NT2/D1 (cell line): ENCODE data around the gene CELA3A.

Source experiments
- DNase-seq: peaks from one replicate; pipeline ENCODE4 v3.0.0-alpha.2; 2011; ENCODE audit warnings: low read depth, low spot score
- H3K27me3 ChIP-seq: 2 replicates; pipeline ENCODE4 v1.6.0; 2011; ENCODE audit warnings: mild to moderate bottlenecking; ENCODE audit not compliant: insufficient read length, insufficient read depth
- H3K36me3 ChIP-seq: 2 replicates; pipeline ENCODE4 v1.6.1; 2011; ENCODE audit warnings: mild to moderate bottlenecking, low read length, mixed read lengths; ENCODE audit not compliant: insufficient read depth, insufficient read length
- H3K4me1 ChIP-seq: 2 replicates; pipeline ENCODE4 v1.5.1; 2011; ENCODE audit not compliant: insufficient read depth, insufficient read length
- H3K4me3 ChIP-seq: 2 replicates; pipeline ENCODE4 v1.5.1; 2011; ENCODE audit warnings: low read depth; ENCODE audit not compliant: insufficient read length
- H3K9ac ChIP-seq: 2 replicates; pipeline ENCODE4 v1.6.0; 2011; ENCODE audit warnings: low read depth; ENCODE audit not compliant: insufficient read length
- H3K9me3 ChIP-seq: 2 replicates; pipeline ENCODE4 v1.5.1; 2011; ENCODE audit warnings: mild to moderate bottlenecking, low read length; ENCODE audit not compliant: insufficient read depth
- SUZ12 ChIP-seq: IDR thresholded peaks from 2 replicates; pipeline ENCODE4 v1.6.1; 2011; ENCODE audit not compliant: insufficient read length, insufficient read depth; ENCODE audit errors: extremely low read depth
- YY1 ChIP-seq: IDR thresholded peaks from 2 replicates; pipeline ENCODE4 v1.6.1; 2011; ENCODE audit not compliant: insufficient read length, insufficient read depth
- ZNF274 ChIP-seq: IDR thresholded peaks from 2 replicates; pipeline ENCODE4 v1.6.1; 2011; ENCODE audit warnings: mild to moderate bottlenecking, low read depth, low read length

Gene CELA3A

GRCh38 chr1:22057861-22058260, 56.4 kb downstream of the CELA3A start:
- DNase-seq = no peak
- Histone ChIP-seq H3K4me3 (no peak overlapping the region), H3K27me3 (no peaks in the 10 kb centered on the region), H3K9me3 (no peaks in the 10 kb centered on the region), H3K9ac (no peak overlapping the region), H3K36me3 (peaks cover 20% of the 10 kb centered on the region), H3K4me1 (no peaks in the 10 kb centered on the region)
- no peak for TF ChIP-seq YY1
- TF ChIP-seq SUZ12 = no peak
- TF ChIP-seq ZNF274 = no peak
